Osteocyte (in vitro differentiated cells): ENCODE results near the gene SEMA3A. TPM values are rescaled to one million over a fixed set of nuclear protein-coding genes. Genes with fewer than 3 reads are reported as not detected.

Experiments used
- DNase-seq: peaks from one replicate; pipeline ENCODE4 v3.0.0; 2021; ENCODE audit warnings: mixed read lengths; ENCODE audit not compliant: unreplicated experiment; ENCODE audit errors: extremely low spot score
- H3K27ac Mint-ChIP-seq: one replicate; pipeline ENCODE4 v1.8.0; 2021; ENCODE audit warnings: mild to moderate bottlenecking, mixed read lengths; ENCODE audit not compliant: unreplicated experiment
- H3K27me3 Mint-ChIP-seq: one replicate; pipeline ENCODE4 v1.8.0; 2021; ENCODE audit warnings: mixed read lengths; ENCODE audit not compliant: unreplicated experiment
- H3K36me3 Mint-ChIP-seq: one replicate; pipeline ENCODE4 v1.8.0; 2021; ENCODE audit warnings: mixed read lengths; ENCODE audit not compliant: unreplicated experiment
- H3K4me1 Mint-ChIP-seq: one replicate; pipeline ENCODE4 v1.8.0; 2021; ENCODE audit warnings: mixed read lengths; ENCODE audit not compliant: unreplicated experiment
- H3K4me3 Mint-ChIP-seq: one replicate; pipeline ENCODE4 v1.8.0; 2021; ENCODE audit warnings: mild to moderate bottlenecking, moderate library complexity, mixed read lengths; ENCODE audit not compliant: unreplicated experiment
- H3K9me3 Mint-ChIP-seq: one replicate; pipeline ENCODE4 v1.8.0; 2021; ENCODE audit warnings: mixed read lengths; ENCODE audit not compliant: unreplicated experiment
- total RNA-seq: library from RNA; stranded (reverse); gene quantifications from 2 replicates; pipeline ENCODE4 v1.2.1, GENCODE V29; 2021
- TF ChIP-seq, protein P1 (sequence below): fragments of 200-600 bp; sonication (generic); IDR thresholded peaks from 2 replicates; pipeline ENCODE4 v1.5.0; 2021; ENCODE audit warnings: antibody characterized with exemption, mild to moderate bottlenecking, moderate library complexity

Gene SEMA3A
- total RNA-seq, 1 donor from 2014 or later = 2.4 TPM

DNA sequence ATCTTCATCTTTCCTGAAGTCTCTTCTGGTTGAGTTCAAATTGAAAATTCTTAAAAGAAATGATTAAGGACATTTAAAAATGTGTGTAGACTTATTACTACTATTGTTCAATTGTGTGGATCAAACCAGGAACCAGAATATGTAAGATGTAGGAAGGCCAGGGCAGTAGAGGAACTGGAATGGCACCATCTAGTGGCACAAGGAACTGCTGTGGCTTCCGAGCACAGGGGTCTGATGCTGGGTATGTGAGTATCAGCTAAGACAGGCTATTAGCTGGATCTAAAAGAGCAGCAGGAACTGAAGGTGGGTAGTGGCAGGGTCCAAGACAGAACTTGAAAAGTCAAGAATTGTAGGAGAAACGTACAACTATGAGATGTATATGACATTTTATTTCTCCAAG, 247.3 kb downstream of the SEMA3A start:
- TF ChIP-seq, protein P1, sequence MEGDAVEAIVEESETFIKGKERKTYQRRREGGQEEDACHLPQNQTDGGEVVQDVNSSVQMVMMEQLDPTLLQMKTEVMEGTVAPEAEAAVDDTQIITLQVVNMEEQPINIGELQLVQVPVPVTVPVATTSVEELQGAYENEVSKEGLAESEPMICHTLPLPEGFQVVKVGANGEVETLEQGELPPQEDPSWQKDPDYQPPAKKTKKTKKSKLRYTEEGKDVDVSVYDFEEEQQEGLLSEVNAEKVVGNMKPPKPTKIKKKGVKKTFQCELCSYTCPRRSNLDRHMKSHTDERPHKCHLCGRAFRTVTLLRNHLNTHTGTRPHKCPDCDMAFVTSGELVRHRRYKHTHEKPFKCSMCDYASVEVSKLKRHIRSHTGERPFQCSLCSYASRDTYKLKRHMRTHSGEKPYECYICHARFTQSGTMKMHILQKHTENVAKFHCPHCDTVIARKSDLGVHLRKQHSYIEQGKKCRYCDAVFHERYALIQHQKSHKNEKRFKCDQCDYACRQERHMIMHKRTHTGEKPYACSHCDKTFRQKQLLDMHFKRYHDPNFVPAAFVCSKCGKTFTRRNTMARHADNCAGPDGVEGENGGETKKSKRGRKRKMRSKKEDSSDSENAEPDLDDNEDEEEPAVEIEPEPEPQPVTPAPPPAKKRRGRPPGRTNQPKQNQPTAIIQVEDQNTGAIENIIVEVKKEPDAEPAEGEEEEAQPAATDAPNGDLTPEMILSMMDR = peak; percentile 43
- DNase-seq = no peak
- no peaks in the 10 kb centered on the region for H3K27me3 Mint-ChIP-seq
- peaks cover 1% of the 10 kb centered on the region for H3K4me1 Mint-ChIP-seq
- no peaks in the 10 kb centered on the region for H3K9me3 Mint-ChIP-seq
- H3K27ac Mint-ChIP-seq = no peak overlapping the region
- H3K36me3 Mint-ChIP-seq = no peaks in the 10 kb centered on the region
- no peak overlapping the region for H3K4me3 Mint-ChIP-seq

DNA sequence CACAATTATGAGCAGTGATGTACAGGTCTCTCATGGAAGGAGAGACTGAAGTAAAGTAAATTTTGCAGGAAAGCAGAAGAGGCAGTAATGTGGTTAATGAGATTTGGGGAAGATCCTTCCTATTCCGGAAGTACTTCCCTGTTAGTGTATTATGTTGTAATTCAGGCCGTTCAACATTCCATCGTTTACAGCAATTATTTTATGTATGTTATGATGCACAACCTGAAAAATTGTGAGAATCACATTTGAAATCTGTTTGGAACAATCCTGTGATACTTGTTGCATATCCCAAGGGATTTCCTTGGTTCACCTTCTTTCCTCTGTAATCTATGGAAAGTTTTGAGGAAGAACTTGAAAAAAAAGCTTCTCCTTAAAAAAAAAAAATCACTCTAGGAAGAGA, 247.8 kb downstream of the SEMA3A start:
- no peak for DNase-seq
- H3K36me3 Mint-ChIP-seq = no peaks in the 10 kb centered on the region
- H3K4me3 Mint-ChIP-seq = no peak overlapping the region
- TF ChIP-seq, protein P1 = no peak
- no peaks in the 10 kb centered on the region for H3K9me3 Mint-ChIP-seq
- no peaks in the 10 kb centered on the region for H3K27me3 Mint-ChIP-seq
- H3K4me1 Mint-ChIP-seq = peaks cover 1% of the 10 kb centered on the region
- no peak overlapping the region for H3K27ac Mint-ChIP-seq

DNA sequence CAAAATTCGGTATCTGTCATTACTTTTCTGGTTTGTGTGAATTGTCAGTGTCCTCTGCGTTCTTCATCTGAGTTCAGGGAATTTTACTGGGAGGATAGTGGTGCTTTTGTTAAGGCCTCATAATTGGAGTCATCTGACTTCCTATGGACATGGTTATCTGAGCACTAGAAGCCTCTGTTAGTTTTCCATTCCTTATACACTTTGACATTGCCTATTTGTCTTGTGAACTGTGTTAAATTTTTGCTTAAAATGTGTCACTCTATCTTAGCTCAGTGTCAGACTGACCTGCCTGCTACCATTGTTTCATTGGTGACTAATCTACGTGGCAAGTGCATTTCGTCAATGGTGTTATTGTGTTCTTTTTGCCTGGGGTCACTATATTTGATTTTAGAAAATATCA, 253.3 kb downstream of the SEMA3A start:
- Mint-ChIP-seq H3K27ac (no peak overlapping the region), H3K9me3 (no peaks in the 10 kb centered on the region), H3K36me3 (no peaks in the 10 kb centered on the region), H3K27me3 (no peaks in the 10 kb centered on the region), H3K4me3 (no peak overlapping the region), H3K4me1 (peaks cover 1% of the 10 kb centered on the region)
- no peak for DNase-seq
- TF ChIP-seq, protein P1 = no peak

DNA sequence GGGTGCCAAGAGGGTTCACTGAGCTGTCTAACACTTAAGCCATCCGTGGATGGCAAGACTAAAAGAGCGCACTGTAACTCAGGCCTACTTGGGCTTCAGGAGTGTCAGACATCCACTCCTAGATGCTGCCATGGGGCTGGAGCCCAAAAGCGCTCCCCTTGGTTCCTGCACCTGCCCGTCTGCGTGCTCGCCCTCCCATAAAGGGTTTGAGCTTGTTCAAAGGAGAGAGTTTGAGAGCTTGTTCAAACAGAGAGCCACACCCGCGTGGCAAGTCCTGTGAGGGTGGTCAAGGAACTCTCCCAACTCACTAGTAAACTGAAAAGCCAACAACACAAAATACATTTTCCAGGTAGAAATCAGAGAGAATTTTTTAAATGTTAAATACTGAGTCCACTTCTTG, 256.7 kb downstream of the SEMA3A start:
- Mint-ChIP-seq H3K36me3 (no peaks in the 10 kb centered on the region), H3K9me3 (no peaks in the 10 kb centered on the region), H3K4me3 (no peak overlapping the region), H3K27ac (no peak overlapping the region), H3K27me3 (no peaks in the 10 kb centered on the region), H3K4me1 (peaks cover 3% of the 10 kb centered on the region)
- no peak for DNase-seq
- TF ChIP-seq, protein P1 = no peak

DNA sequence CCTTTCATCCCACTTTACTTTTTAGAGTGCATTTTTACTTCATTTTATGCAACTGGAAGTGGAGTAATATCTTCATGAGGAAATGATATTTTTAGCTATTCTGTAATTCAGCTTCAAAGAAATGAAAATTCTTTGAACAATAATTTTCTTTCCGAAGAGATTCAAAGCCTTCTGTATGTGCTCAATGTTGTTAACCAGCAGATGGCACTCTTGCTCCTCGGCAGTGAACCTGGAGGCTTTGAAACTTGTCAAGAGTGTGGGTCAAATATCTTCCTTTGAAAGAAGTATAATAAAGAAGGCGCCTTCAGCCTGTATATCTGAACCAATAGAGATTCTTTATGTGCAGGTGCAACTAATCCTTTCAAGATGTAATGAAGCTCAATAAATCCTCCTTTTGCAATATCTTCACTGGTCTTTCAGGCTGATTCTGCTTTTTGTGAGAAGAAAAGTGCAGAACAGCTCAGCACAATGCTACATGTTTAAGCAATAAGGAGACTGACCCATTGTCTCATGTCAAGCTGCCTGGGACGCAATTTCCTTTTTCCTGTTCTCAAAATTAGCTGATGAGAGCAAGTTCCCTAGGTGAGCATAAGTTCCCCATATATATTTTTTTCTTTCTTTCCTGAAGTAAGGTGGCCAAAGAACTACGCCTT, 258.4 kb downstream of the SEMA3A start:
- Mint-ChIP-seq H3K4me3 (no peak overlapping the region), H3K36me3 (no peaks in the 10 kb centered on the region), H3K4me1 (peaks cover 2% of the 10 kb centered on the region), H3K27ac (no peak overlapping the region), H3K27me3 (no peaks in the 10 kb centered on the region), H3K9me3 (no peaks in the 10 kb centered on the region)
- TF ChIP-seq, protein P1 = peak; percentile 95
- no peak for DNase-seq
